Measurements from ENCODE around the gene ARL3. TPM values are rescaled to one million over a fixed set of nuclear protein-coding genes. Genes with fewer than 3 reads are reported as not detected.
"Not testable (repeated sequence)": the region's sequence is repeated elsewhere in the genome, so short reads cannot be mapped to it uniquely, and the experiment has no call there.

ARL3 gene
- total RNA-seq, 1 experiment from 2014 or later = 6.6 TPM

DNA sequence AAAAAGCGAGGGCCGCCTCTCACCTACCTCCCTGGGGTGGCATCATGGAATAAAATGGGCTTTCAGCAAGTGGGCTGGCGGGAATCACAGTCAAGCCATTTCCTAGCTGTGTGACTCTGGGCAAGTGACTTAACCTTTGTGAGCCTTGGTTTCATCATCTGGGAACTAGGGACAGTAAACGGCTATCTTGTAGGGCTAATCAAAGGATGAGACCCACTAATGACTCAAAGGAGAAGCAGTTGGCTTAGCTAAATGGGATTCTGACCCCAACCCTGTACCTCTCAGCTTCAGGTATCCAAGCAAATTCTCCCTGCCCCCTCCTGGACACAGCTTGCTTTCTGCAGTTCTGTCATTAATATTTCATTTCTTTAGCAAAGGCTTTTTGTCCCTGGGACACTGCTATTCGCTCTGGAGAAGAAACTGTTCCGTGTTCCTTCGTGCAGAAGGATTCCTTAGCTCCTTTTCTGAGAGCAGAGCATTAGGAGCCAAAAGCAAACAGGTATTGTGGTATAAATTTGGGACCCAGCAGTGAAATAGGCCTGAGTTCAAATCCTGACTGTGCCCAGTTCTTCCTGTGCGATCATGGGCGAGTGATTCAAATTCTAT is 44.0 kb downstream of the ARL3 start:
- no peak overlapping the region for H3K4me3 ChIP-seq
- no peak for DNase-seq
- no peaks in the 10 kb centered on the region for H3K9me3 ChIP-seq
- H3K36me3 ChIP-seq = no peaks in the 10 kb centered on the region
- H3K27me3 ChIP-seq = no peaks in the 10 kb centered on the region

DNA sequence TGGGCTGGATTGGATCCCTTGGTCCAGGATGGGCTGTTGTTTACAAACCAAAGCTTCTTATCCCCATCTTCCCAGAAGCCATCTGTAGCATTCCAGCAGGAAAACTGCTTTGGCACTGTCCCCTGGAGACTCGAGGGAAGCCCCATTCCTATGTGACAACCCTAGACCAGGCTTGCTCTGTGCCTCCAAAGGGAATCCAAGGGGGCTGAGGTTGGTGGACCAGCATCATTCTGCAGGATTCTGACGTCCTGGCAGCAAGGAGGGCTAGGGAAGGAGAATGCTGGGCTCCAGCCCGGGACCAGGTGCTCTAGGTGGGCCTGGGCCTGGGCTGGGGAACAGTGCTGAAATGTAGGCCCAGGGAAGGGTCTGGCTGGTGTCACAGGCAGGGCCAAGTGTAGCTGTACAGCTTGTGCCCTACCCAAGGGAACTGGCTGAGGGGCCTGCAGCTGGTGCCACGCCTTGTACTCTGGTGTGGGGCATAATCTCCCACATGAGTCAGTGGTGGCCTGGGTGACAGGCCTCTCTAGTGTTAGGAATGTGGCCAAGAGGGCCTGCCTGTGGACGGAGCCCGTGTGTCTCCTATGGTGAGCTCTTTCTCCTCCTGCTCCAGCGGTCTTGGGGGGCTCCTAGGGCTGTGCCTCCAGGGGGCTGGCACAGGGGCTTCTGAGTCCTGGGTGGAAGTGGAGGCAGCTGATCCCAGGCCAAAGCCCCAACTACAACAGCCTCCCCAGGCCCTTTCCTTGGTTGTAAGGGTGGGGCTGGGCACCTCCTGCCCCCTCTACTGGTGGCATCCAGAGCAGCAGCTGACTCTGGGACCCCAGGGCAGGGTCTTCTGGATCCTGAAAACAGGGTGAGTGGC is 44.8 kb downstream of the ARL3 start:
- Histone ChIP-seq H3K36me3 (no peaks in the 10 kb centered on the region), H3K9me3 (no peaks in the 10 kb centered on the region), H3K4me3 (no peak overlapping the region), H3K27me3 (no peaks in the 10 kb centered on the region)
- DNase-seq = peak; percentile 54

GRCh38 chr10:102668326-102669107 is 45.7 kb downstream of the ARL3 start:
- Histone ChIP-seq H3K9me3 (no peaks in the 10 kb centered on the region), H3K36me3 (no peaks in the 10 kb centered on the region), H3K27me3 (no peaks in the 10 kb centered on the region), H3K4me3 (no peak overlapping the region)
- no peak for DNase-seq

- not testable (repeated sequence) for H3K4me3 ChIP-seq, H3K27me3 ChIP-seq, H3K9me3 ChIP-seq, DNase-seq, H3K36me3 ChIP-seq
These were observed 46.8 kb downstream of the ARL3 start for GRCh38 chr10:102667411-102667810.

- no peaks in the 10 kb centered on the region for H3K9me3 ChIP-seq
- no peak for DNase-seq
- no peaks in the 10 kb centered on the region for H3K36me3 ChIP-seq
- H3K4me3 ChIP-seq = no peak overlapping the region
- H3K27me3 ChIP-seq = no peaks in the 10 kb centered on the region
These were observed 48.2 kb downstream of the ARL3 start for GRCh38 chr10:102665904-102666509.

DNA sequence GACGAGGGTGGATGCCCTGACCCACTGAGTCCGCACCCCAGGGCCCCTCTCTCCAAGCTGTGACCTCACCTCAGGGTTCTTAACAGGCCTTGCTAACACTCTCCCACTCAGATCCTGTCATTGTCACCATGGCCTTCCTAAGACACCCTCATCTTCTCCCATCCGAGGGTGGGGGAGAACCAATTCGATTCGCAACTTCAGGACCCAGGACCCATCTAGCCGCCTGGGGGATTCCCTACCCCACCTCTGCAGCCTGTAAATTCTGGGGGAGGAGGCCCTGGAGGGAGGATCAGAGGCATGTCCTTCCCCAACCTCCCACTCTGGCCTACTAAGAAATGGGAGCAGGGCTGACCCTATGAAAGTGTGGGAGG is 52.6 kb downstream of the ARL3 start:
- H3K27me3 ChIP-seq = no peaks in the 10 kb centered on the region
- no peaks in the 10 kb centered on the region for H3K9me3 ChIP-seq
- no peak for DNase-seq
- H3K4me3 ChIP-seq = no peak overlapping the region
- peaks cover 8% of the 10 kb centered on the region for H3K36me3 ChIP-seq

GRCh38 chr10:102660888-102661657 is 53.1 kb downstream of the ARL3 start:
- peaks cover 9% of the 10 kb centered on the region for H3K36me3 ChIP-seq
- no peak for DNase-seq
- no peaks in the 10 kb centered on the region for H3K27me3 ChIP-seq
- H3K4me3 ChIP-seq = no peak overlapping the region
- no peaks in the 10 kb centered on the region for H3K9me3 ChIP-seq

DNA sequence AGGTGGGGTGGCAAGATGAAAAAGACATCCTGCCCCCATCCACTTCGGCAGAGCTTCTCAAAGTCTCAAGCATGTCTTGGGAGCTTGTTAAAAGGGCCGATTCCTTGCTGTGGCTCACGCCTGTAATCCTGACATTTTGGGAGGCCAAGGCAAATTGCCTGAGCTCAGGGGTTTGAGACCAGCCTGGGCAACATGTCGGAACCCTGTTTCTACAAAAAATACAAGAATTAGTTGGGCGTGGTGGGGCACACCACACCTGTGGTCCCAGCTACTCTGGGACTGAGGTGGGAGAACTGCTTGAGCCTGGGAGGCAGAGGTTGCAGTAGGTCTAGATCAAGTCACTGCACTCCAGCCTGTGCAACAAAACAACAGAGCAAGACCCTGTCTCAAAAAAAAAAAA is 55.4 kb downstream of the ARL3 start:
- no peak for DNase-seq
- no peaks in the 10 kb centered on the region for H3K27me3 ChIP-seq
- no peak overlapping the region for H3K4me3 ChIP-seq
- H3K36me3 ChIP-seq = peaks cover 18% of the 10 kb centered on the region
- H3K9me3 ChIP-seq = no peaks in the 10 kb centered on the region

- Histone ChIP-seq H3K27me3 (no peaks in the 10 kb centered on the region), H3K9me3 (no peaks in the 10 kb centered on the region), H3K4me3 (no peak overlapping the region), H3K36me3 (peaks cover 22% of the 10 kb centered on the region)
- DNase-seq = peak; percentile 26
These were observed 56.0 kb downstream of the ARL3 start for GRCh38 chr10:102657984-102658724.

GRCh38 chr10:102657451-102657850 is 56.7 kb downstream of the ARL3 start:
- peaks cover 22% of the 10 kb centered on the region for H3K36me3 ChIP-seq
- DNase-seq = no peak
- H3K9me3 ChIP-seq = no peaks in the 10 kb centered on the region

DNA sequence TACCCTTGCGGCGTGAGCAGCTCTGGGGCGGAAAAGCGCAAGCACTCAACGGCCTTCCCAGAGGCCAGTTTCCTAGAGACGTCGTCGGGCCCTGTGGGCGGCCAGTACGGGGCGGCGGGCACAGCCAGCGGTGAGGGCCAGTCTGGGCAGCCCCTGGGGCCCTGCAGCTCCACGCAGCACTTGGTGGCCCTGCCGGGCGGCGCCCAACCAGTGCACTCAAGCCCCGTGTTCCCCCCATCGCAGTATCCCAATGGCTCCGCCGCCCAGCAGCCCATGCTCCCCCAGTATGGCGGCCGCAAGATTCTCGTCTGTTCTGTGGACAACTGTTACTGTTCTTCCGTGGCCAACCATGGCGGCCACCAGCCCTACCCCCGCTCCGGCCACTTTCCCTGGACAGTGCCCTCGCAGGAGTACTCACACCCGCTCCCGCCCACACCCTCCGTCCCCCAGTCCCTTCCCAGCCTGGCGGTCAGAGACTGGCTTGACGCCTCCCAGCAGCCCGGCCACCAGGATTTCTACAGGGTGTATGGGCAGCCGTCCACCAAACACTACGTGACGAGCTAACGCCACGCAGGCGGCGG is 57.3 kb downstream of the ARL3 start:
- no peak for DNase-seq
- Histone ChIP-seq H3K9me3 (no peaks in the 10 kb centered on the region), H3K27me3 (no peaks in the 10 kb centered on the region), H3K4me3 (no peak overlapping the region), H3K36me3 (peaks cover 22% of the 10 kb centered on the region)

More at GRCh38 chr10:102657451-102657850, 56.7 kb downstream of the ARL3 start:
- Histone ChIP-seq H3K4me3 (no peak overlapping the region), H3K27me3 (no peaks in the 10 kb centered on the region)

GRCh38 chr10:102656026-102656425 is 58.2 kb downstream of the ARL3 start:
- Histone ChIP-seq H3K36me3 (peaks cover 22% of the 10 kb centered on the region), H3K27me3 (no peaks in the 10 kb centered on the region), H3K9me3 (no peaks in the 10 kb centered on the region), H3K4me3 (no peak overlapping the region)
- no peak for DNase-seq

- no peaks in the 10 kb centered on the region for H3K27me3 ChIP-seq
- peaks cover 22% of the 10 kb centered on the region for H3K36me3 ChIP-seq
- no peak for DNase-seq
- H3K4me3 ChIP-seq = no peak overlapping the region
- no peaks in the 10 kb centered on the region for H3K9me3 ChIP-seq
These were observed 59.2 kb downstream of the ARL3 start for GRCh38 chr10:102654969-102655368.

- Histone ChIP-seq H3K9me3 (no peaks in the 10 kb centered on the region), H3K36me3 (peaks cover 22% of the 10 kb centered on the region), H3K4me3 (no peak overlapping the region), H3K27me3 (no peaks in the 10 kb centered on the region)
- no peak for DNase-seq
These were observed 59.6 kb downstream of the ARL3 start for GRCh38 chr10:102654566-102654965.

DNA sequence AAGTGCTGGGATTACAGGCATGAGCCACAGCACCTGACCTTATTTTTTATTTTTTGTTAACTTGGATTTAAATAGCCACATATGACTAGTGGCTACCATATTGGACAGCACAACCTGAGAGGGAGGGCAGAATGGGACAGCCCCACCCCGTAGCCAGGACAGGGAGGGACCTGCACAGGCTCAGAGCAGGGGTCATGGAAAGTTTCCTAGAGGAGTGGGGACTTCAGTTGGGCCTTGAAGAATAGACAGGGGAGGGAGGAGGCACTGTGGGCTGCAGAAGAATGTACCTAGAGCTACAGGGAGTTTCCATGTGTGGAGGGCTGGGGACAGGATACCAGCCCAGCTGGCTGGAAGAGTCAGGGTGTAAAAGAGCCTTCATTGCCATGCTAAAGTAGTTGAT is 61.1 kb downstream of the ARL3 start:
- Histone ChIP-seq H3K36me3 (peaks cover 21% of the 10 kb centered on the region), H3K4me3 (no peak overlapping the region), H3K9me3 (no peaks in the 10 kb centered on the region), H3K27me3 (no peaks in the 10 kb centered on the region)
- DNase-seq = no peak
